PC-9 (cell line): Measurements from ENCODE around the gene MADCAM1. TPM values are rescaled to one million over a fixed set of nuclear protein-coding genes. Genes with fewer than 3 reads are reported as not detected.

ENCODE experiments used
- BruUV-seq: library from RNA; stranded (reverse); fragments of 400-500 nt; replicated peaks from 2 replicates; lab custom pipeline; 2021; lab: Mats Ljungman, UMichigan
- CTCF ChIA-PET: fragments of 300-600 bp; sonication (Branson Sonifier 250); formaldehyde crosslinking; loops from one replicate; lab custom pipeline; 2022; ENCODE audit warnings: antibody characterized with exemption; lab: Charles Lee
- POLR2A ChIA-PET: fragments of 300-600 bp; sonication (Branson Sonifier 250); formaldehyde crosslinking; loops from one replicate; lab custom pipeline; 2022; ENCODE audit warnings: antibody characterized with exemption; ENCODE audit not compliant: unreplicated experiment; lab: Charles Lee
- DNase-seq, 2 experiments: peaks; one replicate each; pipeline versions ENCODE4 v3.0.0 to v3.0.0-alpha.2; 2015 to 2022; ENCODE audit warnings: mixed read lengths in 1 of 2
- H2AFZ ChIP-seq: fragments of 200-600 bp; sonication (generic); 2 replicates; pipeline ENCODE4 v1.8.1; 2017; ENCODE audit warnings: antibody characterized with exemption
- H3F3A ChIP-seq: fragments of 200-600 bp; sonication (generic); 2 replicates; pipeline ENCODE4 v1.8.1; 2017; ENCODE audit warnings: antibody characterized with exemption, mild to moderate bottlenecking, low read depth; ENCODE audit not compliant: insufficient read depth
- H3K27ac ChIP-seq: fragments of 200-600 bp; sonication (generic); 2 replicates; pipeline ENCODE4 v1.6.1; 2016; ENCODE audit warnings: mixed run types
- H3K27me3 ChIP-seq: fragments of 200-600 bp; sonication (generic); 2 replicates; pipeline ENCODE4 v1.6.1; 2016; ENCODE audit warnings: low read depth, mixed run types; ENCODE audit not compliant: insufficient read depth
- H3K36me3 ChIP-seq: fragments of 200-600 bp; sonication (generic); 2 replicates; pipeline ENCODE4 v1.6.1; 2016; ENCODE audit warnings: low read depth, mixed run types
- H3K4me1 ChIP-seq: fragments of 200-600 bp; sonication (generic); replicated peaks from 2 replicates; pipeline ENCODE4 v1.6.1; 2016; ENCODE audit warnings: mixed run types; ENCODE audit not compliant: insufficient read depth
- H3K4me2 ChIP-seq: fragments of 200-600 bp; sonication (generic); 2 replicates; pipeline ENCODE4 v1.6.1; 2017; ENCODE audit warnings: mixed run types
- H3K4me3 ChIP-seq: fragments of 200-600 bp; sonication (generic); 2 replicates; pipeline ENCODE4 v1.6.1; 2016; ENCODE audit warnings: mixed run types
- H3K79me2 ChIP-seq: fragments of 200-600 bp; sonication (generic); 2 replicates; pipeline ENCODE4 v1.6.1; 2017; ENCODE audit warnings: low read depth, mixed run types
- H3K9me2 ChIP-seq: fragments of 200-600 bp; sonication (generic); 2 replicates; pipeline ENCODE4 v1.8.1; 2017; ENCODE audit warnings: mild to moderate bottlenecking; ENCODE audit not compliant: insufficient read depth
- H3K9me3 ChIP-seq: fragments of 200-600 bp; sonication (generic); 2 replicates; pipeline ENCODE4 v1.8.1; 2016; ENCODE audit warnings: low read depth; ENCODE audit not compliant: insufficient read depth
- H4K20me1 ChIP-seq: fragments of 200-600 bp; sonication (generic); 2 replicates; pipeline ENCODE4 v1.8.1; 2017; ENCODE audit not compliant: insufficient read depth
- CTCF ChIP-seq: fragments of 200-600 bp; sonication (generic); conservative IDR thresholded peaks from 2 replicates; pipeline ENCODE4 v1.6.1; 2017; ENCODE audit warnings: mixed run types, antibody characterized with exemption, mild to moderate bottlenecking, moderate library complexity
- EZH2 ChIP-seq: fragments of 200-600 bp; sonication (generic); IDR thresholded peaks from 2 replicates; pipeline ENCODE4 v1.8.0; 2017; ENCODE audit warnings: antibody characterized with exemption, low read depth
- intact Hi-C: fragments of 100-400 bp; cut with micrococcal nuclease; formaldehyde crosslinking; loops from one replicate; pipeline ENCODE4 v1.10.0; 2022; ENCODE audit not compliant: unreplicated experiment
- total RNA-seq: library from RNA; stranded (reverse); gene quantifications from 2 replicates; pipeline ENCODE4 v1.2.3, GENCODE V29; 2021

The MADCAM1 gene
- total RNA-seq, 1 experiment from 2014 or later, result 1.1 TPM

GRCh38 chr19:543910-544608 lies 47.8 kb downstream of the MADCAM1 start, which contains the start of gene GZMM:
Gene GZMM, plus strand, starts transcription at chr19:544053. Its CDS starts 19 bp downstream, at chr19:544072.
- no peak for DNase-seq
- no peaks in the 10 kb centered on the region for H3K27me3 ChIP-seq
- no TSS peak for BruUV-seq
- POLR2A ChIA-PET, result no interaction called here
- intact Hi-C loops, result no loop called here
- no peaks in the 10 kb centered on the region for H3K36me3 ChIP-seq
- no peak within 1 kb of the TSS for H3K4me3 ChIP-seq
- no peaks in the 10 kb centered on the region for H3K9me2 ChIP-seq
- H3K9me3 ChIP-seq, result no peaks in the 10 kb centered on the region
- H3K4me1 ChIP-seq, result no peaks in the 10 kb centered on the region
- CTCF ChIA-PET, result no interaction called here
- peaks cover 6% of the 10 kb centered on the region; the same call in 1 of the 2 replicates for H3F3A ChIP-seq
- no peaks in the 10 kb centered on the region for H3K79me2 ChIP-seq
- H3K27ac ChIP-seq, result no peak within 1 kb of the TSS
- TF ChIP-seq CTCF (no peak), EZH2 (no peak)
- no peak within 1 kb of the TSS for H3K4me2 ChIP-seq
- no peak within 1 kb of the TSS for H2AFZ ChIP-seq
- no peaks in the 10 kb centered on the region for H4K20me1 ChIP-seq

- Histone ChIP-seq H2AFZ (no peak overlapping the region), H3F3A (peaks cover 6% of the 10 kb centered on the region; the same call in 1 of the 2 replicates), H3K27me3 (no peaks in the 10 kb centered on the region), H4K20me1 (no peaks in the 10 kb centered on the region), H3K9me2 (no peaks in the 10 kb centered on the region), H3K79me2 (no peaks in the 10 kb centered on the region), H3K27ac (no peak overlapping the region), H3K4me3 (no peak overlapping the region), H3K9me3 (no peaks in the 10 kb centered on the region), H3K4me1 (no peaks in the 10 kb centered on the region), H3K4me2 (no peak overlapping the region), H3K36me3 (no peaks in the 10 kb centered on the region)
- intact Hi-C loops, result no loop called here
- ChIA-PET CTCF (no interaction called here), POLR2A (no interaction called here)
- no TSS peak for BruUV-seq
- no peak for DNase-seq
- TF ChIP-seq CTCF (no peak), EZH2 (no peak)
Observed at GRCh38 chr19:547117-547516, 50.8 kb downstream of the MADCAM1 start.

GRCh38 chr19:547836-548720 lies 51.8 kb downstream of the MADCAM1 start:
- Histone ChIP-seq H3K4me3 (no peak overlapping the region), H4K20me1 (no peaks in the 10 kb centered on the region), H3K4me2 (no peak overlapping the region), H3F3A (no peaks in the 10 kb centered on the region), H3K79me2 (no peaks in the 10 kb centered on the region), H3K36me3 (no peaks in the 10 kb centered on the region), H3K9me3 (no peaks in the 10 kb centered on the region), H3K9me2 (no peaks in the 10 kb centered on the region), H3K27ac (no peak overlapping the region), H3K27me3 (no peaks in the 10 kb centered on the region), H3K4me1 (no peaks in the 10 kb centered on the region), H2AFZ (no peak overlapping the region)
- BruUV-seq, result no TSS peak
- no peak for TF ChIP-seq CTCF
- TF ChIP-seq EZH2, result no peak
- DNase-seq, result no peak
- intact Hi-C loops, result no loop called here
- CTCF ChIA-PET, result no interaction called here
- POLR2A ChIA-PET, result no interaction called here
